Kidney capillary endothelial cell (primary cell): ENCODE results near the gene IFIT5.
"Not testable (repeated sequence)": the region's sequence is repeated elsewhere in the genome, so short reads cannot be mapped to it uniquely, and the experiment has no call there.

Experiments used
- DNase-seq: peaks from one replicate; pipeline ENCODE4 v3.0.0-alpha.2; 2018; ENCODE audit warnings: low spot score

IFIT5 gene, protein sequence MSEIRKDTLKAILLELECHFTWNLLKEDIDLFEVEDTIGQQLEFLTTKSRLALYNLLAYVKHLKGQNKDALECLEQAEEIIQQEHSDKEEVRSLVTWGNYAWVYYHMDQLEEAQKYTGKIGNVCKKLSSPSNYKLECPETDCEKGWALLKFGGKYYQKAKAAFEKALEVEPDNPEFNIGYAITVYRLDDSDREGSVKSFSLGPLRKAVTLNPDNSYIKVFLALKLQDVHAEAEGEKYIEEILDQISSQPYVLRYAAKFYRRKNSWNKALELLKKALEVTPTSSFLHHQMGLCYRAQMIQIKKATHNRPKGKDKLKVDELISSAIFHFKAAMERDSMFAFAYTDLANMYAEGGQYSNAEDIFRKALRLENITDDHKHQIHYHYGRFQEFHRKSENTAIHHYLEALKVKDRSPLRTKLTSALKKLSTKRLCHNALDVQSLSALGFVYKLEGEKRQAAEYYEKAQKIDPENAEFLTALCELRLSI

DNA sequence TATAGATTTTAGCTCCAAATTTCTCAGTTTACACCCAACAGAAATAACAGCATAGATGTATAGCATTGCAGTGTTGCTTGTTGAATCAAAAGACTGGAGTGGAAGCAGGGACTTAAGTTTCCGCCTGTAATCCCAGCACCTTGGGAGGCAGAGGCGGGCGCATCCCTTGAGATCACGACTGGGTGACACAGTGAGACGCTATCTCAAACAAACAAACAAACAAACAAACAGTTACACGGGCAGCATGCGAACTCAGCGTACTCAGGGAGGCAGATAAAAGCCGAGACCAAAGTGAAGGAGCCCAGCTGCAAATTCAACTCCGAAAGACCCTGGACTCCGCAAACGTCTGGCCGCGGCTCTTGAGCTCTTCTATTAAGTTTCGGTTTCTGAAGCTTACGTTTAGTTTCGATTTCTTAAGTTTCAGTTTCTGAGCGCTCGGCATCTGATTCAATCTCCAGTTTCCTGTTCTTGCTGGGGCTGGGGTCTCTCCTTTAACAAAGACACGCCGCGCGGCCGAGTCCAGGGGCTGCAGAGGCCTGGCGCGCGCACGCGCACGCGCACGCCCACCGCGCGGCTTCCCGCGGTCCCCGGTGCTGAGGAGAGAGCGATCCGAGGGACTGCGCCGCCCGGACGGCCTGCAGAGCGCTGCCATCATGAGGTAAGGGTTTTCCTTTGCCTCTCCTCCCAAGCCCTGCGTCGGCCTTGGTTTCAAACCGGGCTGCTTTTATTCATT lies at the start of gene IFIT5:
Gene IFIT5, plus strand, starts transcription at position 423 of the 733 bp plus-strand sequence. Its CDS starts 231 bp downstream, at position 654.
- DNase-seq = peak; percentile 59

DNA sequence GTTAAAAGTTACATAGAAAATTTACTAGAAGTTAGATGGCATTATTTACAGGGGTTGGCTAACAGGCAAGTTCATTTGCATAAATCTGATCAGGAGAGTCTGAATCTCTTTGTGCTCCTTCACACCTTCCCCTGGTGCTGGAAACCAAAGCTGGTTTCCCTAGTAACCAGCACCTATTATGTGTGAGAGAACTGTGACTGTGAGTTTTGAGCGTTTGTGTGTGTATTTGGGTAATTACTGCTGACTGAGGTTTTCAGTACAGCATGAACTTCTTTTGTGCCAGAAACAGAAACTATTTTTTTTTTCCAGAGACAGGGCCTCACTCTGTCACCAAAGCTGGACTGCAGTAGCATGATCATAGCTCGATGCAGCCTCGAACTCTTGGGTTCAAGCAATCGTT lies 46.8 kb upstream of the IFIT5 start:
- DNase-seq = no peak

DNA sequence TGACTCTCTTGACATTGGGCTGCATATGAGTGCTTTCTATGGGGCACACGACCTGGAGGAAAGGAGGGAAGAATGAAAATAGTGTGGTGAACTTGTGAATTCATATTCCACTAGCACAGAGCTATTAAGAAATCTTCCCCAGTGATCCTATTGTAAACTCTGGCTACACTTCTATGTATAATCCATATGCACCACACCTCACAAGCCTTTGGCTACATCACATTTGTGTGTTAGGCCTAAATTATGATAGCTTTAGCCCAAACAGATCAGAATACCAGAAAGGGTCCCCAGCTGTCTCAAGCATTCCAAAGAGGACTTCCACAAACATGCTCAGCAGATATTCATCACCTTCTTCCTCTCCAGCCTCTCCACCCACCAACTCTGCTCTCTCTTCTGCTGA lies 46.2 kb upstream of the IFIT5 start:
- no peak for DNase-seq

DNA sequence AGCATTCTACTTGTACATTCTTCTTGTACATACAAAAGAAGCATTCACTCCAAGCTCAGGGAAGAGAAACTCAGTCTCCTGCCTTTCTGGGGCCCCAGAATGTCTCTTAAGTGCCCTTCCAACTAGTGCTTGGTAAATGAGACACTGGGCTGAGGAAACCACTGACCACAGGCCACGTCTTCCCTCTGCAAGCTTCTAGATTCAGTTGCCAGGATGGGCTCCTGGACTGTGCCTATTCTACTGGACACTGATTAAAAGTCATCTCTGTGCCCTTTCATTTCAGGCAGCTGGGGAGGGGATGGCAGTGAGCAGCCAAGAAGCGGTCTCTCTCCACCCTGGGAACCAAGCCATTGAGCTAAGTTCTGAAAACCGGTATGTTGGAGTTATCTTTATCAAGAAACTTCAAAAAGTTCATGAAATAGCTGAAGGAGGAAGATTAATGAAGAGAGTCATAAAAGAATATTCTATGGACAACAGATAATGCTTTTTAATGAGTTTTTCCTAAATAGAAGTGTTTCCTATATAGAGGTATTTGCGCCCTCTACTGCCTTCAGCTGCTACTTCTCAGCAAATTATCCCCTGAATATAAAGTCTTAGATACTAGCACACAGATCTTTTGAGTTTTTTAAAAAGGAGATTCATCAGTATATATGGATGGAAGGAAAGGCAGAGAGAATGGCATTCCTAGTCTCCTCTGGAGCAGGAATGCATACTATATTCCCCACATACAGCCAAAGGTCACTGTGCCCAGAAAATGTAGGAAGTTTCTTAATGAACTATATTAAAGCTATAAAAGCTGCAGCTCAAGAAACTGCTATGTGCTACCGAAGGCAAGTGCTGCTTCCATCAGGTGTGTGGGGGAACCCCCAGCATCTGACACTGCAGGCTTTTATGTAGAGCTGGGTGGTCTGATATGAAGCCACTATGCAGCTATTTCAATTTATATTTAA lies 44.9 kb upstream of the IFIT5 start:
- DNase-seq = peak; percentile 40

DNA sequence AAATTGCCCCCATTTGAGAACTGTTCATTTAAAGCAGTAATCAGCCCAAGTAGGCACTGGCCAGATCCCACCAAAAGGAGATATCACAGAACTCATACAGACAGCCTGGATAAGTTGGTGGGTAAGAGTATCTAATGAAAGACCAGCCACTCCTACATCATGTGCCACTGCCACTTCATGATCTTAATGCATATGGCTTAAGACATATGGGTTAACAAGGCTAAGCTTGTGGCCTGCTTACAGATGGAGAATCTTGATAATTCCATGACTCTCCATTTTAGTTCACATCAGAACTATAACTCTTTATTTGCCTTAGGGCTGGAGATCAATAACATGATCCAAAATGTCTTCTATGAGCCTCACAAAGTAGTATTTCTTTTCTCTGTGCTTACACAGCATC lies 43.3 kb upstream of the IFIT5 start:
- DNase-seq = no peak

DNA sequence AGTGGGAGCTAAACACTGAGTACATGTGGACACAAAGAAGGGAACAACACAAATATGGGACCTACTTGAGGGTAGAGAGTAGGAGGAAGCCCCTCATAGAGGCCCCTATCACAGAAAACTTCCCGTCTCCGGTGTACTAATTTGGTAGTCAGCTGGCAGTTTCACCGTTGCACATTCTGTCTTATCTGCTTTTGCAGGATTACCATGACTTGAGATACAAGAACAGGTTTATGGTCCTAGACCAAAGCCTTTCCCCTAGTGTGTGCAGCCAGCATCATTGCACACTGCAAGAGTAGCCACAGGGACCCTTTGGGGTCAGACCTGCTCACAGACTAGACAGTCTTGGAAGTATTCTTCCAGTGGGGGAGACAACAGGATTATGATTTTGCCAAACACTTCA lies 42.4 kb upstream of the IFIT5 start:
- no peak for DNase-seq

DNA sequence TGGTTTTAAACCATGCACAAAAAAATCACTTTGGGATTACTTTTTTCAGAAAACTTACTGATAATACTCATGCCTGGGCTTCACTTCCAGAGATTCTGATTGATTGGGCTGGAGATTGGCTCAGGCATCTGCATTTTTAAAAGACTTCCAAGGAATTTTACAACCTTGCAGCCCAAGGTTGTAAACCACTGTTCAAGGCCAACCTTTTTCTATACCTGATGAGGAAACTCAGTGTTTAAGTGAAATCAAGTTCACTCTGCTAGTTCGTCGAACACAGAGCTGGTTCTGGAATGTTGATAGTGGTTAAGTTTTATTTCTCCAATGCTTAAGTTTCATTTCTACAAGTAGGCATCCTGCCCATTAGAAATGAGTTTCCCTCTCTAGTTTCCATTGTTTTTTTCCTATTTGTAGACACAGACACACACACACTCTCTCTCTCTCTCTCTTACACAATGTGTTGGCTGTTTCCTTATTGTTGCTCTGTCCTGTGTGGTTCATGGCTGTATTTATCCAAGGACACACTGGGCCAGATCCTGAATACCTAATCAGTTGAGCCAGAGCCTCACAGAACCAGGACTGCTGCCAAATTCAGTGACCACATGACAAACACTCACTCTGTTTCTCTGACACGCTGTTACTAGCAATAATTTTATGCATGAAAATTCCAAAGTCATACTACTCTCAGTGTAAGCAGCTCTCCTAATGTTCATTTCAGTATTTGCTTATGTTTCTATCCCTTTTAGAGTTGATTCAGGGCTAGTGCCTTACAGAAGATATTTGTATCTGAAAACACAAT lies 40.3 kb upstream of the IFIT5 start:
- DNase-seq = peak; percentile 50

DNA sequence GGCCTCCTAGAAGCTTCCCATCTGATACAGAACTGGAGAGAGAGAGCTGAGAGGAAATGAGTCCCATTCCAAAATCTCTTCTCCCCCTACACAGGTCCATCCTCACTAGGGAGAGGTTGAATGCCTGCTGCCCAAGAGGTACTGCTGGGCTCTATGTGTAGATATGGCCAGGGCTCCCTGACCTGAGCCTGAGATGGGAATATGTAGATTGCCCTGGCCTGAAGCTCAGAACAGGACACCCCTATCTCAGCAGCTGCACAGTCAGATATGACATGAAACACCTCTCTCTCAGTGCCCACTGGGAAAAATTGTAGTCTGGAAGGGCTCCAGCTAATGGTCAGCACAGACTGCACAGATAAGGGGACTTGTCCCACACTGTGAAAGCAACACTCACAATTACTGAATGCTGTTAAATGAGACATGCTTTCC lies 39.6 kb upstream of the IFIT5 start:
- no peak for DNase-seq

DNA sequence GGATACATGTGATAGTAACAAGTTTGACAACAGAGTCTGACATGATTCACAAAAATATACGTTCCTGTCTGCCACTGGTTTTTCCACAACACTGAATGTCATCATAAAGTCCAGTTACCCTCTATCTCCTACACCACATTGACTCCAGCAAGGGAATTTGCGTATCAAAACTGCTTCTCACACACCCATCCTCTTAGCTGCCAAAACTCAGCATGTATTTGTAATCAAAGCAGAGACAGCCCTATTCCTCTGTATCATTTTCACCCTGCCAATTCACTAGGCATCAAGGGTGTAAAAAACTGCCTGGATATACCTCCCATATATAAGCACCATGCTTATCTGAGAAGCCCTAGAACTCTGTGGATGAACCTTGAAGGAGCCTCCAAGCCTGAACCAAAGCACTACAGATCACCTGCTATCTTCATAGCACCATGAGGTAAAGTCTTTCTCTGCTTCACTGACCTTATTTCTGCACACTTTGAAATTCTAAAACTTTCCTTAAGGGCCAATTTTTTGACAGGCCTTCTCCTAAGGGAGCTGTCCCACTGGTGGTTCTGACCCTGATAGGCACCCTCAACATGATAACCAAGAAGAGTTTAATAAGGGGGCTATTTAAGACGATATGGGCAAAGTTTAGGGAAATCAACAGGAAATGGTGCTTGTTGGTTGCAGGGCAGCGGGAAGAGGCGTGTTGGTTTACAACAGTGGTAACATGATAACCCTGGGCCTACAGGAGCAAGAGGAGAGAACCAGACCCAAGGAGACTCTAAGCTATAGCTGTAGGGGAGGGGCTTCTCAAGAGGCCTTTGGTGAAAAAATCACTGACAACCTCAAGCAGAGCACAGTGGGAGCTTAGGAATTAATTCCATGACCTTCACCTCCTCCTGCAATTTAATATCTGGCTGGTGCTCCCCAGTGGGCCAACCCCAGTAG lies 36.4 kb upstream of the IFIT5 start, which contains the start of gene IFIT1B:
Gene IFIT1B, plus strand, starts transcription at position 352 of the 933 bp plus-strand sequence. Its CDS starts 80 bp downstream, at position 432.
- DNase-seq = no peak

DNA sequence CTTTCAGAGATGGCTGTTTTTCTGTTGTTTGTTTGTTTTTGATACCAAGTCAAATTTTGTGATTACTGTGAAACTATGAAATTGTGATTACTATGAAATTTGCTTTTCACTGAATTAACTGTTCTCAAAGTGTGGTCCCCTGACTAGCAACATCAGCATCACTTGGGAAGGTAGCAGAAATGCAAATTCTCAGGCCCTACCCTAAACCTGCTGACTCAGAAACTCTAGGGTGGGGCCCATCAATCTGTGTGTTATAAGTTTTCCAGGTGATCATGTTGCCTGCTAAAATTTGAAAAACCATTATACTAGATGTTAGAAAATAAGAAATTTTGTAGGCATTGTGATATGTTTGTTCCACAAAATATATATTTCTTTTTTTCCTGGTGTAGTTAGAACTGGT lies 35.3 kb upstream of the IFIT5 start:
- DNase-seq = no peak

DNA sequence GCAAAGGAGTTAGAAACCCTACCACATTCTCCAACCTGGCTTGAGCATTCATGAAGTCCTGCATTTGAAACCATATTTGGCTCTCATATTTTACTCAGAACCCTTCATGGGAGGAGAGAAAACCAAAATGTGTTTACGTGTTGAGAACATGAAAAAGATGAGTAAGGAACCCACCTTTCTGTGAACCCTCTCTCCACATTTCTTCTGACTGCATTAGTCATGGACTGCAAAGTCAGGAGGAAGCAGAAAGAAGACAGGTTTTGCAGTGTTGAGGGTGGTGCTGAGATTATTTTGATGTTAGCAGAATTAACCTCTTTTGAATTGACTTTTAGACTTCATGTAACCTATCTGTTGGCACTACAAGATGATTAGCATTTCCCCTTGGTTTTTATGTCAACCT lies 31.6 kb upstream of the IFIT5 start:
- no peak for DNase-seq

DNA sequence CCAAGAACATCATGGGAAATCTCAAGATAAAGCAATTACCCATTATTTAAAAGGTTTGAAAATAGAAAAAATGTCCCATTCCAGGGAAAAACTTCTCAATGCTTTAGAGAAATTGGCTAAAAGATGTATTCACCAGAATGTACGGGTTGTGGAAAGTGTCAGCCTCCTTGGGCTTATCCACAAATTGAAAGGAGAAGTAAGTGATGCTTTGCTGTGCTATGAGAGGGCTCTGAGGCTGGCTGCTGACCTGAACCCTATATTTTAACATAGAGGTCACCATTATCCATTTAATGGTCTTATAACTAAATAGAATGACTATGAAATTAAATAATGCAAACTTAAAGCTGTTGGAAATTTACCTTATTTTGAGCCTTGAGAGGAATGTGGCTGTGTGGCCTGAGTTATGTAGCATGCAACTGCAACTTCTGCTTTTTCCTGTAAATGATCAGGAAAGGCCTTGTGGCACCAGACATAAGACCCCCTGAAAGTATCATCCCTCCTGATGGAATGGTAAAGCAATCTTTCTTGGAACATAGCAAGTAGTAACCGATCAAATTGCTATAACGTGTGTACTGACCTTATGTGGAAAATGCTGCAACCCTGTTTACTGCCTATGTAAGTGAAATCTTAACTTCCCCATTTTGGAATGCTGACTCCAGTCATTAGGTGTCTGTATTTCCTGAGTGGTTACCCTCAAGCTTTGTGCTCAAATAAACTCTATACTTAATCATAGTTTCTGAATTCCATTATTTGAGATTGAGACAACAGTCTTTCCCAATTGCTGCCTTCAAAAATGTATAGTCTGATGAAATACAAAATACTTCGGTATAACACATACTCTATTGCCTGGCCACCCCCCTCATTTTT lies 29.7 kb upstream of the IFIT5 start:
- no peak for DNase-seq

DNA sequence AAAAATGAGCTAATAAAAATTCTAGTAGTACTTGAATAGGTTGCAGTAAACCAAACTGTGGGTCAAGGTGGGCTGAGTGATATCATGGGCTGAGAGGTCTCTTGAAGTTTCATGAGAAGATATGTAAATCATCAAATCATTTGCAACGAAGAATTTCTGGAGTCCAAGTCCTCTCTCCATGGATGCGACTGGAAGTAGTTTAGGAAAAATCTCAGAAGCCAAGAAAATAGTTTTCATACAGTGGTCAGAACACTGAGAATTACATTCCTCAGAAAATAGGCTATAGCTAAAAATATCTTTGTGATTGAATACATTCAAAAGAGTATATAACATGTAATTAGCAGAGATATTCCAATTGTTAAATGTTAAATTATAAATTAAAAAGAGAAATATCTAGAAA lies 25.6 kb upstream of the IFIT5 start:
- DNase-seq = no peak

DNA sequence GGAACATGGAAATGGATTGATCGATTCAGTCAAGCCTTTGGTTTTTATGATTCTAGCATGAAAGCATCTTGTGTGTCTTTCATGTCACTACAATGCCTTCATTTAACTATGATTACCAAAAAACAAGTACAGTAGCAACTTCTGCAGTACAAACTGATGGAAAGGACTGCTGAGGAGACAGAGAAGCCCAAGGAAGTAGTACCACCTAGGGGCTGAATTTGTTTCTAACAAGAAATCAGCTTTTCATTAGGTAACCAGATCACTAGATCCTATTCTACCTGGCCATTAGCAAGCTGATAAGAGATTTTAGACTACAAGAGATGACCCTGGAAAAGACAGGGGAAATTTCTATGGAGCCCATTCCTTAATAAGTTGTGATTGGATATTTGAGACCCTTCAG lies 25.1 kb upstream of the IFIT5 start:
- no peak for DNase-seq

DNA sequence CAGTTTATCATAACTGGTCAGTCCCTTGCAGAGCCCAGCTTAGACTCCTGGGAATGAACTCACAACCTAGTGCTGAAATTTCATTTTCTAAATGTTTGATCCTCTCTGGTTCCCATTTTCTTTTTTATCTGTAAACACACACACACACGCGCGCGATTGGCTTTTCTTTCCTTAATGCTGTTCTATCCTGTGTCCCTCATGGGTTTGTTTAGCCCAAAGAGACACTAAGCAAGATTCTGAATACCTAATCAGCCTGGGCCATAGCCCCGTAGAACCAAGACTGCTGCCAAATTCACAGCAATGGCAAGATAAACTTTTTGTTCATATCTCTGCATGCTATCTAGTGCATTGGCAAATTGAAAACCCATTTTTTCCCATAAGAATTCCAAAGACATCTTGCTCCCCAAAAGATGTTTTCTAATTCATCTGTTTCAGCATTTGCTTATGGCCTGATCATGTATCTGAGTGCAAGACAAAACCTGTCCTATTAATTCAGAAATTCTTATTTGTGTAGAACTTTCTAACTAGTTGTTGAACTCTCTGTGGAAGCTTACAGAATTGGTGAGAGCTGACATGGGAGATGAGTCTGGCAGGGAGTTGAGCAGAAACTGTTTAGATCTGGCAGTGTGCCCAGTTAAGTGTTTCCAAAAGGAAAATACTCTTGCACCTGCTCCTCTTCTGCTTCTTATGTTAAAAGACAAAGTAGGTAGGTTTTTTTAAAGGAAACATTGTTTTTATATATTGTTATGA lies 23.7 kb upstream of the IFIT5 start:
- DNase-seq = no peak

DNA sequence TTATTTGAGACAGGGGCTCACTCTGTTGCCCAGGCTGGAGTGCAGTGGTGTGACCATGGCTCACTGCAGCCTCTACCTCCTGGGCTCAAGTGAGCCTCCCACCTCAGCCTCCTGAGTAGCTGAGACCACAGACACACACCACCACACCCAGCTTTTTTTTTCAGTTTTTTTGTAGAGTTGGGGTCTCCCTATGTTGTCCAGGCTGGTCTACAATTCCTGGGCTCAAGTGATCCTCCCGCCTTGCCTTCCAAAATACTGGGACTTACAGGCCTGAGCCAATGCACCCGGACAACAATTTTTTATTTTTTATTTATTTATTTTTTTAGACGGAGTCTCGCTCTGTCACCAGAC lies 23.2 kb upstream of the IFIT5 start:
- DNase-seq = not testable (repeated sequence)

DNA sequence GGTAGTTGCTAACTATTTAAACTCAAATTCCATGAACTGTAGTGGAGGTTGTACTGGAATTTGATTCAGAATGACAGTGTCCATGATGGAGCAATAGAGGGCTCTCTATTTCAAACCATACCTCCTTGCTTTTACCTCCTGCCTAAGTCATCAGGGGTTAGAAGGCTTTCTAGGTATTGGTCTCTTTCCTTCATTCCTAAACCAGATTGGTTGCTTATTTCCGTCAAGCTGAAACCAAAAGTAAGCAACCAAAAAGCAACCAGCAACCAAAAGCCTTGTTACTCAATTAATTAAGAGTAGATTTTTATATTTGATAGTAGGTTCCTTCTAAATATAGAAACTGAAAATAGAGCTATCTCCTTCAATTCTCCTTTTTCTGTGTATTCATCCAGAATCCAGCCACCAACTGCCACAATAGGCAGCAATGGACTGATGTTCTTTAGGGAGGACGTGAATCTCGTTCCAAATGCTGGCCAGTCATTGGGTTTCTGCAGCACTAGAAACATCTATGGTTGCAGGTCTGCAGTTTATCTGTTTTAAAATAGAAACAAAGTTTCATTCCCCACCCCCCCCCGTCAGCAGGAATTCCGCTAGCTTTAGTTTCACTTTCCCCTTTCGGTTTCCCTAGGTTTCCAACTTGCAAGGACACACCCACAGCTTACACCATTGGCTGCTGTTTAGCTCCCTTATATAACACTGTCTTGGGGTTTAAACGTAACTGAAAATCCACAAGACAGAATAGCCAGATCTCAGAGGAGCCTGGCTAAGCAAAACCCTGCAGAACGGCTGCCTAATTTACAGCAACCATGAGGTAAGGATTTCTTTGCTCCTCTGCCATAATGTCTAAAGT lies 22.2 kb upstream of the IFIT5 start, which contains the start of gene IFIT1:
Gene IFIT1, plus strand, starts transcription at position 717 of the 850 bp plus-strand sequence. Its CDS starts 90 bp downstream, at position 807.
- peak; percentile 74 for DNase-seq
